ENCODE measurements around the gene KRT17.
A peak's percentile ranks its signal among the peaks of the same experiment; 100 is the strongest.

Gene KRT17

DNA sequence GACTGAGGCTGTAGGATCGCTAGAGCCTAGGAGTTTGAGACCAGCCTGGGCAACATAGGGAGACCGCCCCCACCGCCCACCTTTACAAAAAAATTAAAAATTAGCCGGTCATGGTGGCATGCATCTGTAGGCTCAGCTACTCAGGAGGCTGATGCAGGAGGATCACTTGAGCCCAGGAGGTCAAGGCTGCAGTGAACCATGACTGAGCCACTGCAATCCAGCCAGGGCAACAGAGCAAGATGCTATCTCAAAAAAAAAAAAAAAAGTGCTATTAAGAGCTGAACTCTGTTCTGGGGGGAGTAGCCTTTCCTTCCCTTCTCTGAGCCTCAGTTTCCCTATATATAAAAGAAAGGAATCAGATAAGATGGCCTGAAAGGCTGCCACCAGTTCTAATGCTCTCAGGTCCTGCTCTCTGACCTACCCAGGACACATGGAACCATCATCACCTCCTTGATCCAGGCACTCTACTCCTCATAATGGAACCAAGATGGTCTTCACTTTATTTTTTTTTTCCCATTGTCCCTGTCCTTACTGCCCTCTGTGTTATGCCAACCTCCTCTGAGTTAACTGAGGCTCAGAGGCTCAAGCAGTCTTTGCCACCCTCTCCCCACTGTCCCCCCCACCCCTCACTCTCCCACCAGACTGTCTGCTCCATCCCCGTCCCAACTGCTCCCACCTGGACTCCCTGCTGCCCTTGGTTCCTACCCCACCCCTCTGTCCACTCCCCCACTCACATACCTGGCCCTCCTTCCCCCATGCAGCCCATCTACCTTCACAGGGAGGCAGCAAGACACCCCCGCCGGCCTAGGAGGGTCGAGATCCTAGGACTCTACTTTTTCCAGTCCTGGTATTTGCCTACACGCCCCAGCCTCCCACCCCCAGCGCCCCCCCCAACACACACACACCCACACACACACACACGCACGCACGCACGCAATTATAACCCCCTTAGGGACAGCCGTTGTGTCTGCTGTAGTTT lies 40.5 kb upstream of the KRT17 start:
- no peak for DNase-seq (ENCODE audit: low read depth)
- H3K4me3 ChIP-seq (ENCODE audit: low read length) = peak overlapping the region; percentile 61
- TF ChIP-seq, protein P1, sequence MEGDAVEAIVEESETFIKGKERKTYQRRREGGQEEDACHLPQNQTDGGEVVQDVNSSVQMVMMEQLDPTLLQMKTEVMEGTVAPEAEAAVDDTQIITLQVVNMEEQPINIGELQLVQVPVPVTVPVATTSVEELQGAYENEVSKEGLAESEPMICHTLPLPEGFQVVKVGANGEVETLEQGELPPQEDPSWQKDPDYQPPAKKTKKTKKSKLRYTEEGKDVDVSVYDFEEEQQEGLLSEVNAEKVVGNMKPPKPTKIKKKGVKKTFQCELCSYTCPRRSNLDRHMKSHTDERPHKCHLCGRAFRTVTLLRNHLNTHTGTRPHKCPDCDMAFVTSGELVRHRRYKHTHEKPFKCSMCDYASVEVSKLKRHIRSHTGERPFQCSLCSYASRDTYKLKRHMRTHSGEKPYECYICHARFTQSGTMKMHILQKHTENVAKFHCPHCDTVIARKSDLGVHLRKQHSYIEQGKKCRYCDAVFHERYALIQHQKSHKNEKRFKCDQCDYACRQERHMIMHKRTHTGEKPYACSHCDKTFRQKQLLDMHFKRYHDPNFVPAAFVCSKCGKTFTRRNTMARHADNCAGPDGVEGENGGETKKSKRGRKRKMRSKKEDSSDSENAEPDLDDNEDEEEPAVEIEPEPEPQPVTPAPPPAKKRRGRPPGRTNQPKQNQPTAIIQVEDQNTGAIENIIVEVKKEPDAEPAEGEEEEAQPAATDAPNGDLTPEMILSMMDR (IDR thresholded peaks at IDR 0.05; ENCODE audit: insufficient read depth, low read depth, low read length, missing control alignments) = no peak

DNA sequence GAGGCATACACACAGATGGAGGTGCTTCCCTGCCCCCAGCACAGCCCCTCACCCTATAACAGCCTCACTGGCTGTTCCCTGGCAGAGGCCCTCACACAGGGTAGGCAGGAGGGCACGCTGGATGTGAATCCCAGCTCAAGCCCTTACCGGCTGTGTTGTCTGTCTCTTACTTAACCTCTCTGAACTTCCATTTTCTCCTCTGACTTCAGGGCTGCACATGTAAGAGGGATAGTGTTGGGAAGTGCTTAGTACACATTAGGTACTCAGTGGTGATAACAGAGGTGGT lies 39.7 kb upstream of the KRT17 start:
- DNase-seq (ENCODE audit: low read depth) = no peak
- peak overlapping the region; percentile 61 for H3K4me3 ChIP-seq (ENCODE audit: low read length)
- TF ChIP-seq, protein P1 (IDR thresholded peaks at IDR 0.05; ENCODE audit: insufficient read depth, low read depth, low read length, missing control alignments) = no peak

DNA sequence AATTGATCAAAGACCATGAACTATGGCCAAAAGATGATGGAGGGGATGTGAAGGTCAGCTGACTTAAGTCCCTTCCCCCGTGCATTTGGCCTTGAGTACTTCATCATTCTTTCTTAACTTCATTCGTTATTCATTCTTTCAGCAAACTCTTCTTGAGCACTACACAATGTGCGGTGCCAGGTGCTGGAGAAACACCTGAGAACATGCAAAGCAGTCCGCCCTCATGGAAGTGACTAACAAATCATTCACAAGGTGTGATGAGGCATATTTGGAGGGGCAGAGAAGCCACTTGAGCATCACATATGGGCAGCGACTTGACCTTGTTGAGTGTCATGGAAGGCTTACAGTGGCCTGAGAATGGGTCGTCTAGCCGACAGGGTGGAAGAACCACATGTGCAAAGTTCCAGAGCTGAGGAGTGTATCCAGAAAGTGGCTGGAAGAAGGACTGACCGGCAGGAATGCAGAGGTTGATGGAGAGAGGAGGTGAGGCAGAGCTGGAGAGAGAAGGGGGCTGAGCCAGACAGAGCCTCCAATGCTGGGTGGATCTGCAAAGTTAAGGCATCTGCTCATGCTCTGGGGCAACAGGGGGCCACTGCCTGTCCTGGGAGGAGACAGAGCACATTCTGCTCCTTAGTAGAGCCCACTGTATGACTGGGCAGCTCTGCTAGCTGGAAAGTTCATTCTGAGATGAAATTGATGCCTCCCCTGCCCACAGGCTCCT lies 39.2 kb upstream of the KRT17 start:
- H3K4me3 ChIP-seq (ENCODE audit: low read length) = peak overlapping the region; percentile 61
- peak; percentile 93 for DNase-seq (ENCODE audit: low read depth)
- TF ChIP-seq, protein P1 (IDR thresholded peaks at IDR 0.05; ENCODE audit: insufficient read depth, low read depth, low read length, missing control alignments) = no peak

DNA sequence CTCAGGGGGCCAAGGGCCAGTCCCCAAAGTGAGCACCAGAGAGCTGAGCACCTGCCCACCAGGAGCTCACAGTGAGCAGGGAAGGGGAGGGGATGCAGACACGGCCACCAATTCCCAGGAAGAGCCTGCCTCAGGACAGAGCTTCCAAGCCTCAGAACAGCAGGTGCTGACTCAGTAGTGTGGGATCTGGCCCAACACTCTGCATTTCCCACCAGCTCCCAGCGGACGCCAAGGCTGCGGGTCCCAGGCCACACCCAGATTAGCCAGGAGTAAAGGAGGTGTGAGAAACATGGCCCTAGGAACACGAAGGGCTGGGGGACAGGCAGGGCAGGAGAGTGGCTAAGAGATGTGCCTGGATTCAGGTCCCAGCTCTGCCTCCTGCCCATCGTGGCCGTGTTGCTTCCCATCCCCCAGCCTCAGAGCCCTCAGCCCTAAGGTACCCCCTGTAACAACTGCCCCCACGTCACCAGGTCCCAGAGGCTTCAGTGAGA lies 35.9 kb upstream of the KRT17 start:
- DNase-seq (ENCODE audit: low read depth) = no peak
- no peak overlapping the region for H3K4me3 ChIP-seq (ENCODE audit: low read length)
- TF ChIP-seq, protein P1 (IDR thresholded peaks at IDR 0.05; ENCODE audit: insufficient read depth, low read depth, low read length, missing control alignments) = no peak

DNA sequence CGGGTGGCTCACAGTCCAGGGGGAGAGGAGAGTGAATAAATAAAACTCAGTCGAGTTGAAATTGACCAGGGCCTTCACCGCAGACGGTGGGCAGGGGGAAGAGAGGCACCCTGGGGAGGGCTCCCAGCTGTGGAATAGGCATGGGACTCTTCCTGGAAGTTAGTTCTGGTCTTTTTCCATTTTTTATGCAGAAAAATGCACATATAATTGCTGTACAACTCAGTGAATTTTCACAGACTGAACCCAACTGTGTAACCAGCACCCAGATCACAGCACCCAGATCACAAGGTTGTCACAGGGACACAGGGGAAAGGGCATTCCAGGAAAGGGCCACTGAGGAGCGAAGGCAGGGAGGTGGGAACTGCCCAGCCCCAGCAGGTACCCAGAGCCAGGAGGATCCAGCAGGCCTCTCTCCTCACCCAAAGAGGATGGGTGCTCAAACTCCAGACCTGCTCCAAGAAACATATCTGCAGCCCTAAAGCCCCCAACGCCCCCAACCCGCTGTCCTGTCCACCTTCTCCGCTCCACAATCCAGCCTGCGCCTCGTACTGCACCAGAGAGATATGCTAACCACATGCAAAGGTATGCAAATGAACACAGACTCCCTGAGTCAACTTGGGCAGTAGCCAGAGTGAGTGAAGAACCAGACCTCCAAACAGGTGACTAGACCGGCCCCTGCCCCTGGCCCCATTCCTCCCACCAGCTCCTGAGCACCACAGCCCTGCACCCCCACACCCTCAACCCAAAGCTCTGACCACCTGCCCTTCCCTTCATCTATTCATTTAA lies 35.2 kb upstream of the KRT17 start:
- DNase-seq (ENCODE audit: low read depth) = no peak
- H3K4me3 ChIP-seq (ENCODE audit: low read length) = no peak overlapping the region
- TF ChIP-seq, protein P1 (IDR thresholded peaks at IDR 0.05; ENCODE audit: insufficient read depth, low read depth, low read length, missing control alignments) = no peak

DNA sequence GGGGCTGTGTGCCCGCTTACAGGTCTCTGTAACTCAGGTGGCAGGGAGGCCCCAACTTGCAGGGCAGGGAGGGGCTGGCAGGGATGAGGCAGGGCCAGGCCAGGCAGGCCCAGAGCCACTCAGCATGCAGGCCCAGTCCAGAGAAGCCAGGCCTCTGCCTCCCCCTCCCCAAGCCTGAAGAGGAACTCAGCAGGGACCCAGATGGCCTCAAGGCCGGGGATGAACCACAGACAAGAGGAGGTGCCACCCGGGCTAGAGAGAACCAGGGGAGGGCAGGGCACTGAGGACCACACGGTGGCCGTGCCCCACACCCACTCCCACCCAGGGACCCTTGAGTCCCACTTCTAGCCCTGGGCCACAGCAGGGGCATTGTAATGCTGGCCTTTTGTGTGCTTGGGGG lies 34.5 kb upstream of the KRT17 start:
- TF ChIP-seq, protein P1 (IDR thresholded peaks at IDR 0.05; ENCODE audit: insufficient read depth, low read depth, low read length, missing control alignments) = no peak
- H3K4me3 ChIP-seq (ENCODE audit: low read length) = no peak overlapping the region
- no peak for DNase-seq (ENCODE audit: low read depth)
